Measurements from ENCODE around the gene DEK. TPM values are rescaled to one million over a fixed set of nuclear protein-coding genes. Genes with fewer than 3 reads are reported as not detected.

Gene DEK
- total RNA-seq, 6 experiments from 2014 or later: 17.8 to 49.2 (median 27.1) TPM

DNA sequence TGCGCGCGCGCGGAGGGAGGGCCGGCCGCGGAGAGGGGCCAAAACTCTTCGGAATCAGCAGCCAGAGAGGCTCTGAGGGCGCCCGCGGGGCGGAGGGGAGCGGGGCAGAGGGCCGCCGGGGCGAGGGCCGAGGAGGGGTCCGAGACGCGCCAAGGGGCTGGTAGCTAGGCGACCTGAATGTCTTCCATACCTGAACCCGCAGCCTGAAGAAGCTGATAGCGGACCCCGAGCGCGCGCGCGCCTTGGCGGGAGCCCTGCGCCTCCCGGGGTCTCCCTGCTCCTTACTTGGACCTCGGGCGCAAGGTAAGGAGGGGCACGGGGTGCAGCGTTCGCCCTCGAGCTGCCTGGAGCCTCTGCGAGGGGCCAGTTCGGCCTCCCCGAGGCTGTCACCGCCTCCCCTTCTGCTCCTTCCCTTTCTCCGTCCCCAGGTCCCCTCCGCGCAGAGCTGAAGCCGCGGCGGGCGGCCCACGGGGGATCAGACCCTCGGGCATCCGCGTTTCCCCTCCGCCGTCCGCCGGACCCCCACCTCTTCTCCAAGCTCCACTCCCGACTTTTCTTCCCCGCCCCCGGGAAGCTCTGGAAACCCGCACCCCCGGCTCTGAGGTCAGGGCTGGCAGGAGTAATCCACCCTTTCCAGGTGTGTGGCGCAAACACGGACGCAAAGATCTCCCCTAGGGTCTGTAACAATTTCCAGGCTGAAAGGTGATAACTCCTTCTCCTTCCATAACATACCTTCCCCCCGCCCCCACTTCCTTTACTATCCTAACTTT, 13.1 kb upstream of the DEK start:
- Histone ChIP-seq H3K4me3 (peak overlapping the region; percentile 9 to 32 (median 15)), H3K36me3 (no peaks in the 10 kb centered on the region), H3K9me3 (no peaks in the 10 kb centered on the region), H3K27me3 (peaks cover 0 to 11% of the 10 kb centered on the region in 2 donors), H3K4me1 (peaks cover 0 to 7% (median 3%) of the 10 kb centered on the region in 4 donors), H3K27ac (no peak overlapping the region)
- TF ChIP-seq POLR2A (IDR thresholded peaks at IDR 0.05) (no peak), CTCF (IDR thresholded peaks at IDR 0.05) (no peak)
- ATAC-seq (peak in 3 of 4 donors; percentile 32 to 38 (median 34)), DNase-seq (no peak)
- intact Hi-C loops (cut with DNase I): no loop called here
- 2% methylated on average over 23 of the region's 67 CpGs for WGBS (ENCODE audit: insufficient coverage, low coverage, low lambda C conversion rate, missing lambda C conversion rate)

DNA sequence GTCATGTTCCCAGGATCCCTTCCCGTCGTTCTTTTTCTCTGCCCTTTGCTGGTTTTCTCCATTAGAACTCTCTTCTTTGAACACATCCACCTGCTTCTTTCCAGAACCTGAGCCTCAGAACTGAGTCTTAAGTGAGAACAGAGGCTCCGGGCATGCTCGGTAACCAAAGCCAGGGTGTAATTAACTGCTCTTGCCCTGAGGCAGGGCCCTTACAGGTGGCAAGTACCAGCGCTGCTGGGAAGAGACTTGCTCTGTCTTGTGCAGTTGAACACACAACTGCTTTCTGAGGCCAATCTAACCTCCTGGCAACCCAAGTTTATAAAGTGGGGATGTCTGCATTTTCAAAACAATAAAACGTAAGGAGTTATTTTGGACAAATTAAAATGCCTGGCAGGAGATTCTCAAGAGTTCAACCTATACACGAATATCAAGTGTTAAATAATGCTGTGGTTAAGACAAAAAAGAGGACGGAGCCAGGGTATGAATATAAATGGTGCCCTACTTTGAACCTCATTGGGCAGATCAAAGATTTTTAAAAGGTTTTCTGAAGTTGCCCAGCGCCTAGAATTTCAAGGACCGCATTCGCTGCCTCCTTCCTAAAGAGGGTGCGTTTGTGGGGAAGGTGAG, 12.4 kb upstream of the DEK start:
- TF ChIP-seq POLR2A (IDR thresholded peaks at IDR 0.05) (no peak), CTCF (IDR thresholded peaks at IDR 0.05) (no peak)
- DNase-seq: no peak
- intact Hi-C loops (cut with DNase I): no loop called here
- no peak overlapping the region for H3K27ac ChIP-seq
- peak overlapping the region; percentile 9 to 32 (median 15) for H3K4me3 ChIP-seq
- no peaks in the 10 kb centered on the region for H3K9me3 ChIP-seq
- H3K4me1 ChIP-seq: peaks cover 0 to 7% (median 3%) of the 10 kb centered on the region in 4 donors
- WGBS (ENCODE audit: insufficient coverage, low coverage, low lambda C conversion rate, missing lambda C conversion rate): 43% methylated on average over 7 of the region's 12 CpGs
- no peaks in the 10 kb centered on the region for H3K36me3 ChIP-seq
- peaks cover 0 to 11% of the 10 kb centered on the region in 2 donors for H3K27me3 ChIP-seq
- no peak for ATAC-seq

- no peak for ATAC-seq
- no peak for DNase-seq
- Histone ChIP-seq H3K36me3 (no peaks in the 10 kb centered on the region), H3K4me3 (no peak overlapping the region), H3K9me3 (no peaks in the 10 kb centered on the region), H3K27ac (no peak overlapping the region), H3K4me1 (peaks cover 0 to under 1% (median 0%) of the 10 kb centered on the region in 4 donors), H3K27me3 (no peaks in the 10 kb centered on the region)
- TF ChIP-seq POLR2A (IDR thresholded peaks at IDR 0.05): no peak
- no peak for TF ChIP-seq CTCF (IDR thresholded peaks at IDR 0.05)
- intact Hi-C loops (cut with DNase I): no loop called here
- 89% methylated on average over 4 of the region's 4 CpGs for WGBS (ENCODE audit: insufficient coverage, low coverage, low lambda C conversion rate, missing lambda C conversion rate)
Measured at GRCh38 chr6:18270216-18270615, 5.9 kb upstream of the DEK start.

GRCh38 chr6:18269717-18270116, 5.4 kb upstream of the DEK start:
- Histone ChIP-seq H3K4me3 (no peak overlapping the region), H3K27me3 (no peaks in the 10 kb centered on the region), H3K4me1 (peaks cover 0 to 5% (median 0%) of the 10 kb centered on the region in 4 donors), H3K36me3 (no peaks in the 10 kb centered on the region), H3K27ac (no peak overlapping the region), H3K9me3 (no peaks in the 10 kb centered on the region)
- ATAC-seq (no peak), DNase-seq (no peak)
- TF ChIP-seq CTCF (IDR thresholded peaks at IDR 0.05) (no peak), POLR2A (IDR thresholded peaks at IDR 0.05) (no peak)
- WGBS (ENCODE audit: insufficient coverage, low coverage, low lambda C conversion rate, missing lambda C conversion rate): 57% methylated on average over 10 of the region's 10 CpGs
- intact Hi-C loops (cut with DNase I): no loop called here
